Naive B cell (primary cell): ENCODE results near the gene MED27. TPM values are rescaled to one million over a fixed set of nuclear protein-coding genes. Genes with fewer than 3 reads are reported as not detected.

Experiments
- ATAC-seq, 2 donors: fragments of 150-1000 bp; cut with Tn5 transposase; 2 replicates each; pipeline ENCODE4 v1.10.0; 2021; ENCODE audit warnings: low read depth in 2 of 2, mild to moderate bottlenecking in 2 of 2, moderate library complexity in 2 of 2
- DNase-seq: peaks from one replicate; pipeline ENCODE4 v3.0.0; 2022
- H3K27ac Mint-ChIP-seq, 6 donors: one replicate each; pipeline ENCODE4 v1.8.0; 2020 to 2022; ENCODE audit warnings: mild to moderate bottlenecking in 6 of 6, mixed read lengths in 6 of 6, moderate library complexity in 5 of 6, inconsistent platforms in 2 of 6
- H3K27me3 Mint-ChIP-seq, 3 donors: one replicate each; pipeline ENCODE4 v1.8.0; 2021 to 2022; ENCODE audit warnings: mixed read lengths in 3 of 3, mild to moderate bottlenecking in 1 of 3
- H3K36me3 Mint-ChIP-seq, 2 donors: one replicate each; pipeline ENCODE4 v1.8.0; 2020 to 2022; ENCODE audit warnings: mixed read lengths in 2 of 2, inconsistent platforms in 1 of 2, mild to moderate bottlenecking in 1 of 2
- H3K4me1 Mint-ChIP-seq, 3 donors: one replicate each; pipeline ENCODE4 v1.8.0; 2020 to 2022; ENCODE audit warnings: mixed read lengths in 3 of 3, inconsistent platforms in 1 of 3, mild to moderate bottlenecking in 1 of 3, moderate library complexity in 1 of 3
- H3K4me3 Mint-ChIP-seq, 8 donors: one replicate each; pipeline ENCODE4 v1.8.0; 2020 to 2022; ENCODE audit warnings: mild to moderate bottlenecking in 8 of 8, mixed read lengths in 8 of 8, moderate library complexity in 8 of 8, inconsistent platforms in 2 of 8
- H3K9me3 Mint-ChIP-seq, 7 donors: one replicate each; pipeline ENCODE4 v1.8.0; 2020 to 2022; ENCODE audit warnings: mixed read lengths in 7 of 7, mild to moderate bottlenecking in 5 of 7, inconsistent platforms in 2 of 7, moderate library complexity in 1 of 7
- polyA plus RNA-seq, 6 donors: library from polyadenylated mRNA; unstranded; fragments of 300-500 nt; fragmentation: Illumina TruSeq; gene quantifications; one replicate each; pipeline ENCODE4 v1.2.3, GENCODE V29; 2021; ENCODE audit warnings: low read depth in 6 of 6

MED27 gene
- polyA plus RNA-seq, 6 donors from 2014 or later = 33.1 to 76.9 (median 40.5) TPM

- Mint-ChIP-seq H3K4me3 (no peak overlapping the region), H3K4me1 (no peaks in the 10 kb centered on the region), H3K27me3 (peaks cover 8 to 53% (median 45%) of the 10 kb centered on the region in 3 donors), H3K36me3 (no peaks in the 10 kb centered on the region), H3K9me3 (peaks cover 0 to 5% (median under 1%) of the 10 kb centered on the region in 7 donors), H3K27ac (no peak overlapping the region)
- ATAC-seq (no peak), DNase-seq (no peak)
These were observed 238.6 kb downstream of the MED27 start for GRCh38 chr9:131840751-131841702.

DNA sequence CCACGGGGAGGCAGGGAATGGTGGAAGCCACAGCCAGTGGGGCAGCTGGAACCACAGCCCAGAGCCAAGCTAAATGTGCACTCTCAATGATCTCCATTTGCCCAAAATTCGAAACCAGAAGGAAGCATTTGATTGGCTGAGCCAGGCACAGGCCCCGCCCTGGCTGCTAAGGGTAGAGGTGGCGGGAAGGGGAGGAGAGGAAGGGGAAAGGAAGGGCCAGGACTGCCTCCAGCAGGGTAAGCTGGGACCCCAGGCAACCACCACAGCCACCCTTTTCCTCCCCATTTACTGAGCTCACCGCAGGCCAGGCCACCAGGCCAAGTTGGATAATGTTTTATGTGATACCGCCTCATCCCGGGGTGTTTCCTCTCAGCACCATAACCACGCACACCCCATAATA is 239.4 kb downstream of the MED27 start:
- no peak overlapping the region for H3K27ac Mint-ChIP-seq
- H3K4me3 Mint-ChIP-seq = no peak overlapping the region
- peaks cover 0 to 6% (median 2%) of the 10 kb centered on the region in 7 donors for H3K9me3 Mint-ChIP-seq
- H3K27me3 Mint-ChIP-seq = peaks cover 8 to 51% (median 50%) of the 10 kb centered on the region in 3 donors
- no peak for ATAC-seq
- H3K36me3 Mint-ChIP-seq = no peaks in the 10 kb centered on the region
- no peak for DNase-seq
- no peaks in the 10 kb centered on the region for H3K4me1 Mint-ChIP-seq

GRCh38 chr9:131839281-131840084 is 240.2 kb downstream of the MED27 start:
- no peaks in the 10 kb centered on the region for H3K4me1 Mint-ChIP-seq
- no peak for DNase-seq
- no peak overlapping the region for H3K27ac Mint-ChIP-seq
- peaks cover 0 to 8% (median 5%) of the 10 kb centered on the region in 7 donors for H3K9me3 Mint-ChIP-seq
- H3K36me3 Mint-ChIP-seq = no peaks in the 10 kb centered on the region
- H3K27me3 Mint-ChIP-seq = peaks cover 8 to 51% (median 49%) of the 10 kb centered on the region in 3 donors
- ATAC-seq = no peak
- no peak overlapping the region for H3K4me3 Mint-ChIP-seq

GRCh38 chr9:131838530-131839280 is 241.0 kb downstream of the MED27 start:
- Mint-ChIP-seq H3K4me1 (no peaks in the 10 kb centered on the region), H3K27ac (no peak overlapping the region)
- DNase-seq = no peak

GRCh38 chr9:131837836-131838235 is 241.8 kb downstream of the MED27 start:
- H3K27me3 Mint-ChIP-seq = peaks cover 6 to 43% (median 40%) of the 10 kb centered on the region in 3 donors
- no peak overlapping the region for H3K4me3 Mint-ChIP-seq
- ATAC-seq = no peak
- peaks cover 0 to 17% (median 15%) of the 10 kb centered on the region in 7 donors for H3K9me3 Mint-ChIP-seq
- H3K27ac Mint-ChIP-seq = peak overlapping the region in 1 of 6 donors; percentile 22
- H3K4me1 Mint-ChIP-seq = no peaks in the 10 kb centered on the region
- no peak for DNase-seq
- H3K36me3 Mint-ChIP-seq = peaks cover 0 to 4% of the 10 kb centered on the region in 2 donors

More at GRCh38 chr9:131838530-131839280, 241.0 kb downstream of the MED27 start:
- H3K27me3 Mint-ChIP-seq = peaks cover 8 to 51% (median 48%) of the 10 kb centered on the region in 3 donors
- H3K9me3 Mint-ChIP-seq = peaks cover 0 to 15% (median 11%) of the 10 kb centered on the region in 7 donors
- ATAC-seq = no peak
- no peak overlapping the region for H3K4me3 Mint-ChIP-seq
- peaks cover 0 to 4% of the 10 kb centered on the region in 2 donors for H3K36me3 Mint-ChIP-seq

- Mint-ChIP-seq H3K4me1 (no peaks in the 10 kb centered on the region), H3K36me3 (peaks cover 0 to 4% of the 10 kb centered on the region in 2 donors), H3K27me3 (peaks cover 11 to 40% (median 38%) of the 10 kb centered on the region in 3 donors), H3K9me3 (peaks cover 0 to 20% (median 17%) of the 10 kb centered on the region in 7 donors), H3K4me3 (no peak overlapping the region), H3K27ac (no peak overlapping the region)
- ATAC-seq = no peak
- DNase-seq = no peak
These were observed 242.4 kb downstream of the MED27 start for GRCh38 chr9:131837316-131837715.

- Mint-ChIP-seq H3K9me3 (peaks cover 0 to 20% (median 17%) of the 10 kb centered on the region in 7 donors), H3K4me1 (no peaks in the 10 kb centered on the region), H3K27ac (no peak overlapping the region), H3K27me3 (peaks cover 10 to 38% (median 33%) of the 10 kb centered on the region in 3 donors), H3K36me3 (peaks cover 0 to 4% of the 10 kb centered on the region in 2 donors), H3K4me3 (no peak overlapping the region)
- no peak for ATAC-seq
- no peak for DNase-seq
These were observed 242.9 kb downstream of the MED27 start for GRCh38 chr9:131836607-131837315.

DNA sequence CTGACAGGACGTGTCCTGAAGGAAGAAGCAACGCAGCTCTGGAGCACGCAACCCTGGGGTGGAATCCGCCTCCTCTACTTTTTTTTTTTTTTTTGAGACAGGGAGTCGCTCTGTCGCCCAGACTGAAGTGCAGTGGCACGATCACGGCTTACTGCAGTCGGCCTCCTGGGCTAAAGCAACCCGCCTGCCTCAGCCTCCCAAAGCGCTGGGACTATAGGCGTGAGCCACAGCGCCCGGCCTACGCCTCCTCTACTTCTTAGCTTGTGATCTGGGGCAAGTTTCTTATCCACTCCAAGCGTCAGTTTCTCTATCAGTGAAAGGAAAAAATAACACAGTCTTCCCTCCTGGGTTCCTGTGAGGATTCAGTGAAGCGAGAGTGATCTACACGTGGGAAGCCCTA is 243.6 kb downstream of the MED27 start:
- peaks cover 7 to 31% (median 26%) of the 10 kb centered on the region in 3 donors for H3K27me3 Mint-ChIP-seq
- DNase-seq (no peak), ATAC-seq (no peak)
- peaks cover 0 to 4% of the 10 kb centered on the region in 2 donors for H3K36me3 Mint-ChIP-seq
- H3K4me1 Mint-ChIP-seq = no peaks in the 10 kb centered on the region
- H3K9me3 Mint-ChIP-seq = peaks cover 0 to 20% (median 17%) of the 10 kb centered on the region in 7 donors
- no peak overlapping the region for H3K27ac Mint-ChIP-seq
- H3K4me3 Mint-ChIP-seq = peak overlapping the region in 1 of 8 donors; percentile 76

DNA sequence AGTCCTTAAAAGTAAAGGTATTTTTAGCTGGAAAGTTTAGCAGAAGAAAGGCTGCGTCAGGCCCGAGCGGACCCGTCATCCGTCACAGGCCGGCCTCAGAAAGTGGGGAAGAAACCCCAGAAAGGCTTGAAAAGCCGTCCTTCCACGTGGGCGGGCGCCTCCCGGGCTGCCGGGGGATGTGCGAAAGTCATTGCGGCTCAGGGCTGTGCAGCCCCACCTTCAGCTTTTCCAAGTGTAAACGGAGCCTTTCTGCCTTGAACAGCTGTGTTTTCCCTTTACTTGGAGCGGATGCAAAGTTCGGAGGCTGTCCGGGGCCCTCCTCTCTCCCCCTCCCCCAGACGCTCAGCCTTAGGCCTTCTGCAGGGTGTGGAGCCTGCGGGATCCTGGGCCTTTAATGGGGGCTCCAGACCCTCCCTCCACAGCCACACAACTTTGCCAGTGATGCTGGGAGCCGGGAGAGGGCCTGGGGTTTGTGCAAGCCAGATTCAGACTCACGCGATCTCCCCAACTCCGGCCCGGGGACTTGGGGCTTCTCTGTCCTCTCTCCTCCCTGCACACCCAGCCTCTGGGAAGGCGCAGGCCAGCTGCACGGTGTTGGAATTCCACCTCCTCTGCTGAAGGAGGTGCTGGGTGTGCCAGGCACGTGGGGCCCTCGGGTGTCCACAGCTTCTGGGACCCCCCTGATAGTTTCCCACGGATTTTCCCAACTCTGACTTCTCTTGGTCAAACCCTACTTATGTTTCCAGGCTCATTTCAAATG is 244.3 kb downstream of the MED27 start:
- Mint-ChIP-seq H3K36me3 (peaks cover 0 to 4% of the 10 kb centered on the region in 2 donors), H3K9me3 (peaks cover 0 to 20% (median 17%) of the 10 kb centered on the region in 7 donors), H3K27me3 (peaks cover 7 to 31% (median 26%) of the 10 kb centered on the region in 3 donors), H3K4me1 (no peaks in the 10 kb centered on the region), H3K4me3 (no peak overlapping the region), H3K27ac (no peak overlapping the region)
- DNase-seq = no peak
- ATAC-seq = no peak

DNA sequence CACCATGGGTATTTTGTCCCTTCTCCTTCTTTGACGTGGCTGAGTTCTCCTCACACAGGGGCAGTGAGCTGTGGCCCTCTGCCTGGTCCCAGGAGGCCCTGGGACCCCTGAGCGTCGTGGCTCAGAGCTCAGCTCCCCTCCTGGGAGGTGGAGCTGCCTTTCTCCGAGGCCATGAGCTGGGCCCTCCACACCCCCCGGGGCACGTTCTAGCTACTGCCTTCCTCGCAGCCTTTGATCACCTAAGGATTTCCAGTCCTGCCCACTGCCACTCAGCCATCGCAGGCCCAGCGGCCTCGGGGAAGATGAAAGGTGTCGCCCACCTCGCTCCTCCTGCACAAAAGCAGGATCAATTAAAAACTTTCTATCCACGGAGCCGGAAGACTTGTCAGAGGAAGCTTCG is 244.9 kb downstream of the MED27 start:
- Mint-ChIP-seq H3K4me1 (no peaks in the 10 kb centered on the region), H3K4me3 (no peak overlapping the region), H3K36me3 (peaks cover 0 to 4% of the 10 kb centered on the region in 2 donors), H3K27me3 (peaks cover 7 to 31% (median 26%) of the 10 kb centered on the region in 3 donors), H3K9me3 (peaks cover 0 to 20% (median 17%) of the 10 kb centered on the region in 7 donors), H3K27ac (no peak overlapping the region)
- ATAC-seq (no peak), DNase-seq (no peak)

- Mint-ChIP-seq H3K4me3 (no peak overlapping the region), H3K36me3 (peaks cover 0 to 4% of the 10 kb centered on the region in 2 donors), H3K27ac (no peak overlapping the region), H3K27me3 (peaks cover 7 to 31% (median 26%) of the 10 kb centered on the region in 3 donors), H3K4me1 (no peaks in the 10 kb centered on the region), H3K9me3 (peaks cover 0 to 20% (median 17%) of the 10 kb centered on the region in 7 donors)
- DNase-seq (no peak), ATAC-seq (no peak)
These were observed 245.8 kb downstream of the MED27 start for GRCh38 chr9:131833906-131834305.

DNA sequence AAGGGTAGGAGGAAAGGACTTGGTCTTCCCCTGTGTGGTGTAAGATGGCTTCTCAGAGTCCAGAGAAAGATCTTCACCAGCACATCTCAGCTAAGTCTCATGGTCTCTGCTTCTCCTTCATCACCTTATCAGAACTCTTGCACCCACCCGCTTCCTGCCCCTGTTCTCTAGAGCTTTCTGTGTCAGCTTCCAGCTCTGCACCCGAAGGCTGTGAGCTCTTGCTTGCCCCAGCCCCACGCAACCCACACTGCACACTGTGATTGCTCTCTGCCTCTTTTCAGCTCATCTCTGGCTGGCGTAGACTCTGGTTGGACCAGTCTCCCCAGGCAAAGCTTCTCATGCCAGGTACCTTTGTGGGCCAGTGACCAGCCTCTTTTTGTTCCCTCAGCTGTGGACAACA is 246.6 kb downstream of the MED27 start:
- H3K27ac Mint-ChIP-seq = no peak overlapping the region
- no peak for ATAC-seq
- no peak for DNase-seq
- peaks cover 0 to 4% of the 10 kb centered on the region in 2 donors for H3K36me3 Mint-ChIP-seq
- H3K9me3 Mint-ChIP-seq = peaks cover 0 to 20% (median 17%) of the 10 kb centered on the region in 7 donors
- H3K27me3 Mint-ChIP-seq = peaks cover 10 to 28% (median 24%) of the 10 kb centered on the region in 3 donors
- H3K4me3 Mint-ChIP-seq = no peak overlapping the region
- no peaks in the 10 kb centered on the region for H3K4me1 Mint-ChIP-seq
